22Rv1 (cell line): ENCODE data around the gene WFDC6.
"Not testable (repeated sequence)": the region's sequence is repeated elsewhere in the genome, so short reads cannot be mapped to it uniquely, and the experiment has no call there.

Source experiments
- H3K27ac ChIP-seq: fragments of 450-650 bp; 2 replicates; pipeline ENCODE4 v1.5.1; 2017
- CTCF ChIP-seq: fragments of 450-650 bp; IDR thresholded peaks from 2 replicates; pipeline ENCODE4 v1.5.1; 2017; ENCODE audit warnings: mild to moderate bottlenecking
- ZFX ChIP-seq: fragments of 450-650 bp; IDR thresholded peaks from 2 replicates; pipeline ENCODE4 v1.6.1; 2017; ENCODE audit warnings: antibody characterized with exemption, borderline replicate concordance

The WFDC6 gene

GRCh38 chr20:45576995-45577394 is 37.7 kb upstream of the WFDC6 start:
- no peak overlapping the region for H3K27ac ChIP-seq
- TF ChIP-seq CTCF (no peak), ZFX (no peak)

DNA sequence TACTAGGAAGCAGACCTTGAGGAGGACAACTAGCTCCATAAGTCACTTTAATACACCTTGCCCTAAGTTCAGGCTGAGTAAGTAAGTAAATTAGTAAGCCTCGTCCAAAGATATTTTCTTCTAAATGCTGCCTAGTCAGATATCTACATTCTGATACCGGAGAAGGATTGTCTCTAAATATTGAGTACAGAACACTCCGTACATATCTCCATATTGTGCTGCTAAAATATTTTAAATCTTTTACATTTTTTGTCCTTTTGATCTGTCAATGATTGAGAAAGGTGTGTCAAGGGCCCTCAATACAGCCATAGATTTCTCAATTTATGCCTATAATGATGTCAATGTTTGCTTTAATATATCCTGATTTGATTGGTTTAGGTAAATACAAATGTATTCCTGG is 36.6 kb upstream of the WFDC6 start:
- TF ChIP-seq CTCF (no peak), ZFX (no peak)
- no peak overlapping the region for H3K27ac ChIP-seq

DNA sequence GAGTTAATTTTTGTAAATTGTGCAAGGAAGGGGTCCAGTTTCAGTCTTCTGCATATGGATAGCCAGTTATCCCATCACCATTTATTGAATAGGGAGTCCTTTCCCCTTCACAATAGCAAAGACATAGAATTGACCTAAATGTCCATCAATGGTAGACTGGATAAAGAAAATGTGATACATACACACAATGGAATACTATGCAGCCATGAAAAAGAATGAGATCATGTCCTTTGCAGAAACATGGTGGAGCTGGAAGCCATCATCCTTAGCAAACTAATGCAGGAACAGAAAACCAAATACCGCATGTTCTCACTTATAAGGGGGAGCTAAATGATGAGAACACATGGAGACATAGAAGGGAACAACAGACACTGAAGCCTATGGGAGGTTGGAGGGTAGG is 30.4 kb upstream of the WFDC6 start:
- not testable (repeated sequence) for H3K27ac ChIP-seq

GRCh38 chr20:45564760-45565276 is 25.5 kb upstream of the WFDC6 start:
- TF ChIP-seq ZFX (no peak), CTCF (no peak)
- no peak overlapping the region for H3K27ac ChIP-seq

GRCh38 chr20:45555198-45555597 is 15.9 kb upstream of the WFDC6 start:
- no peak overlapping the region for H3K27ac ChIP-seq
- TF ChIP-seq CTCF, result no peak
- no peak for TF ChIP-seq ZFX

GRCh38 chr20:45552456-45552855 is 13.2 kb upstream of the WFDC6 start:
- TF ChIP-seq CTCF (no peak), ZFX (no peak)
- H3K27ac ChIP-seq, result no peak overlapping the region

DNA sequence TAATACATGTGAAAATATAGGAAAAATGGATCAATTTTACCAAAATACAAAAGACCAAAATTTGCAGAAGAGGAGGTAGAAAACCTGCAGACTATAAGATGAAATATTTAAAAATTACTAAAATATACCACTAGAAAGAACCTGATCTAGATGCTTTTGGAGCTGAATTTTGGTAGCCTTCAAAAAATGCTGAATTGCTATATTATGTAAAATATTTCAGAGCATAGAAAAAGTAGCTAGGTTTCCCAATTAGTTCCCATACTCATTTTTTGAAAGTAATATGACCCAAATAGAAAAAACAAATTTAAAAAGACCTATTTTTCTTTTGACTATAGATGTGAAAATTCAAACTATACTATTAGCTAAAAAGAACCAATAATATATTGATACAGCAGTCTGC is 11.5 kb upstream of the WFDC6 start:
- no peak overlapping the region for H3K27ac ChIP-seq
- TF ChIP-seq ZFX, result no peak

- no peak overlapping the region for H3K27ac ChIP-seq
- TF ChIP-seq CTCF (no peak), ZFX (no peak)
Observed at GRCh38 chr20:45548410-45548809, 9.1 kb upstream of the WFDC6 start.
